Measurements from ENCODE around the gene ZCCHC7.

The ZCCHC7 gene

GRCh38 chr9:37239921-37240320 is 119.5 kb downstream of the ZCCHC7 start:
- TF ChIP-seq POLR2AphosphoS5 (IDR thresholded peaks at IDR 0.05; ENCODE audit: low read depth, low read length) (no peak), SIN3A (IDR thresholded peaks at IDR 0.05; ENCODE audit: borderline replicate concordance, insufficient read depth, low read length) (no peak)

- TF ChIP-seq REST (IDR thresholded peaks at IDR 0.05; ENCODE audit: insufficient read depth in 1 of 2, low read depth in 2 of 2, low read length in 2 of 2), result no peak
These were observed 121.0 kb downstream of the ZCCHC7 start for GRCh38 chr9:37241340-37241739.

GRCh38 chr9:37242089-37242488 is 121.7 kb downstream of the ZCCHC7 start:
- no peak for TF ChIP-seq REST (IDR thresholded peaks at IDR 0.05; ENCODE audit: insufficient read depth in 1 of 2, low read depth in 2 of 2, low read length in 2 of 2)
- no peak for TF ChIP-seq POLR2AphosphoS5 (IDR thresholded peaks at IDR 0.05; ENCODE audit: low read depth, low read length)
- no peak for TF ChIP-seq TAF1 (IDR thresholded peaks at IDR 0.05; ENCODE audit: borderline replicate concordance, insufficient read depth, low read length)
- no peak for TF ChIP-seq SIN3A (IDR thresholded peaks at IDR 0.05; ENCODE audit: borderline replicate concordance, insufficient read depth, low read length)
- TF ChIP-seq FOXP2 (optimal IDR thresholded peaks at IDR 0.05; ENCODE audit: borderline replicate concordance, extremely low read depth, extremely low read length, insufficient read depth), result no peak

GRCh38 chr9:37243588-37244345 is 123.4 kb downstream of the ZCCHC7 start:
- TF ChIP-seq POLR2AphosphoS5 (IDR thresholded peaks at IDR 0.05; ENCODE audit: low read depth, low read length) (no peak), FOXP2 (optimal IDR thresholded peaks at IDR 0.05; ENCODE audit: borderline replicate concordance, extremely low read depth, extremely low read length, insufficient read depth) (no peak), TAF1 (IDR thresholded peaks at IDR 0.05; ENCODE audit: borderline replicate concordance, insufficient read depth, low read length) (no peak), SIN3A (IDR thresholded peaks at IDR 0.05; ENCODE audit: borderline replicate concordance, insufficient read depth, low read length) (no peak), REST (IDR thresholded peaks at IDR 0.05; ENCODE audit: insufficient read depth in 1 of 2, low read depth in 2 of 2, low read length in 2 of 2) (no peak)

GRCh38 chr9:37246826-37247225 is 126.5 kb downstream of the ZCCHC7 start:
- TF ChIP-seq FOXP2 (optimal IDR thresholded peaks at IDR 0.05; ENCODE audit: borderline replicate concordance, extremely low read depth, extremely low read length, insufficient read depth) (no peak), POLR2AphosphoS5 (IDR thresholded peaks at IDR 0.05; ENCODE audit: low read depth, low read length) (no peak), SIN3A (IDR thresholded peaks at IDR 0.05; ENCODE audit: borderline replicate concordance, insufficient read depth, low read length) (no peak), REST (IDR thresholded peaks at IDR 0.05; ENCODE audit: insufficient read depth in 1 of 2, low read depth in 2 of 2, low read length in 2 of 2) (no peak), TAF1 (IDR thresholded peaks at IDR 0.05; ENCODE audit: borderline replicate concordance, insufficient read depth, low read length) (no peak)

Data from PFSK-1 (cell line).